ENCODE data around the gene ABCB6.

DNA sequence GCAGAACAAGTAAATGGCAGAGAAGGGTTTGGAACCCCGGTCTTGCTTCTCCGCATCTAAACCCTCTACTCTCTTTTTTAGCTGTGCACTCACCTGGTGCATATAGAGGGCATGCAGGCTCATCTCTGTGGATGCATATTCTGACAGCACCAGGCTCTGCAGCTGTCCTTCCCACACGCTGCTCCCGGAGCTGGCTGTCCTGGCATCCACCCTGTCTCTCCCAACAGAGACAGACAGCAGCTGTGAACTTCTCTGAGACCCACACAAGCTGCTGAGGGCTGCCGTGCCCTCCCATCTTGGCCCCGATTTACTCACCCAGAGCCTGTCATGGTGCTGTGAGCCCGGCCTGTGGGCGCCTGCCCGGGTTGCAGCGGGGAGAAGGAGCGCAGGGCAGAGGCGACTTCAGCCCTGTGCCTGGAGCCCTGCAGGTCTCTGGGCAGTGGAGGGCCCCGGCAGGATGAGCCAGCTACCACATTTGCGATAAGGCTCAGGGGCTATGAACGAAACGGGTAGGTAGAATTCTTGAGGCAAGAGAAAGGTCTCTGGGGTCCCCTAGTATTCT lies 3.3 kb upstream of the ABCB6 start:
- TF ChIP-seq EZH2 (IDR thresholded peaks at IDR 0.05; ENCODE audit: insufficient read depth, poor library complexity, severe bottlenecking) (no peak), EZH2phosphoT487 (IDR thresholded peaks at IDR 0.05; ENCODE audit: insufficient read depth, low read depth) (no peak)

All from GM23248 (cell line).